HCT116 (cell line): ENCODE data around the gene FAM24B. TPM values are rescaled to one million over a fixed set of nuclear protein-coding genes. Genes with fewer than 3 reads are reported as not detected.
"Not testable (repeated sequence)": the region's sequence is repeated elsewhere in the genome, so short reads cannot be mapped to it uniquely, and the experiment has no call there.

Experiments
- ATAC-seq: fragments of 200-7000 bp; cut with Tn5 transposase; 2 replicates; pipeline ENCODE4 v1.9.1; 2020; ENCODE audit warnings: mild to moderate bottlenecking, moderate library complexity
- BruUV-seq: library from RNA; stranded (reverse); fragments of 400-500 nt; replicated peaks from 2 replicates; lab custom pipeline; 2021; lab: Mats Ljungman, UMichigan
- CTCF ChIA-PET: fragments of 300-600 bp; sonication (Branson Sonifier 250); formaldehyde crosslinking; loops from one replicate; lab custom pipeline; 2021; ENCODE audit warnings: antibody characterized with exemption; lab: Charles Lee
- POLR2A ChIA-PET: fragments of 300-600, 350-600 bp; sonication (Branson Sonifier 250); formaldehyde crosslinking; loops from one replicate; lab custom pipeline; 2021; ENCODE audit warnings: antibody characterized with exemption; lab: Charles Lee
- RAD21 ChIA-PET, 2 experiments: fragments of 300-600 bp; sonication (Branson Sonifier 250); formaldehyde crosslinking; loops; one replicate each; lab custom pipeline; 2023; ENCODE audit warnings: low total read pairs in 2 of 2; ENCODE audit not compliant: uncharacterized antibody in 2 of 2, unreplicated experiment in 2 of 2, low non-redundant PET in 1 of 2; lab: Charles Lee
- DNase-seq: peaks from one replicate; pipeline ENCODE4 v3.0.0-alpha.2; 2010; ENCODE audit warnings: low read depth, low spot score
- H2AFZ ChIP-seq: fragments of 200-600 bp; shearing (Covaris generic), sonication (generic); 2 replicates; pipeline ENCODE4 v1.6.1; 2017; ENCODE audit warnings: low read depth, mixed run types, mixed read lengths, antibody characterized with exemption, low read length; ENCODE audit not compliant: poor library complexity, severe bottlenecking
- H3K27ac ChIP-seq: 2 replicates; pipeline ENCODE4 v1.5.1; 2012; ENCODE audit warnings: low read depth, low read length
- H3K27me3 ChIP-seq: fragments of 200-600 bp; sonication (generic); 2 replicates; pipeline ENCODE4 v1.6.1; 2016; ENCODE audit warnings: mixed run types, low read length, mixed read lengths; ENCODE audit not compliant: insufficient read depth
- H3K36me3 ChIP-seq, 2 experiments: fragments of 200-500 bp in 1 of 2; fragments of 200-600 bp in 1 of 2; sonication (Bioruptor generic) in 1 of 2; sonication (generic) in 1 of 2; 2 replicates each; pipeline versions ENCODE4 v1.5.1 to v1.6.1; 2014 to 2016; ENCODE audit warnings: low read length in 2 of 2, inconsistent platforms in 1 of 2, mixed read lengths in 1 of 2, mixed run types in 1 of 2; ENCODE audit not compliant: insufficient read depth in 2 of 2, control insufficient read depth in 1 of 2
- H3K4me1 ChIP-seq, 2 experiments: fragments of 200-600 bp in 1 of 2; sonication (generic) in 1 of 2; 2 replicates each; pipeline versions ENCODE4 v1.5.1 to v1.6.1; 2012 to 2017; ENCODE audit warnings: low read length in 2 of 2, inconsistent platforms in 1 of 2, mild to moderate bottlenecking in 1 of 2, mixed read lengths in 1 of 2, mixed run types in 1 of 2, moderate library complexity in 1 of 2; ENCODE audit not compliant: insufficient read depth in 2 of 2, control insufficient read depth in 1 of 2
- H3K4me2 ChIP-seq: fragments of 200-600 bp; sonication (generic); 2 replicates; pipeline ENCODE4 v1.6.1; 2017; ENCODE audit warnings: mixed run types, low read length, mixed read lengths
- H3K4me3 ChIP-seq, 2 experiments: fragments of 200-600 bp in 1 of 2; sonication (generic) in 1 of 2; replicated peaks in 1 of 2; 2 replicates each; pipeline ENCODE4 v1.5.1; 2011 to 2016; ENCODE audit warnings: low read length in 2 of 2, control low read depth in 1 of 2, low read depth in 1 of 2, mild to moderate bottlenecking in 1 of 2, mixed read lengths in 1 of 2, mixed run types in 1 of 2
- H3K79me2 ChIP-seq: fragments of 200-600 bp; sonication (generic); 2 replicates; pipeline ENCODE4 v1.6.1; 2017; ENCODE audit warnings: mild to moderate bottlenecking, mixed run types, low read length, moderate library complexity, mixed read lengths; ENCODE audit not compliant: insufficient read depth
- H3K9ac ChIP-seq: fragments of 200-600 bp; sonication (generic); 2 replicates; pipeline ENCODE4 v1.6.1; 2016; ENCODE audit warnings: low read length, mixed read lengths
- H3K9me2 ChIP-seq: fragments of 200-600 bp; sonication (generic), shearing (Covaris generic); 2 replicates; pipeline ENCODE4 v1.6.1; 2017; ENCODE audit warnings: mixed run types, mild to moderate bottlenecking, moderate library complexity; ENCODE audit not compliant: insufficient read depth
- H3K9me3 ChIP-seq, 2 experiments: fragments of 200-500 bp in 1 of 2; fragments of 200-600 bp in 1 of 2; sonication (Bioruptor generic) in 1 of 2; sonication (generic) in 1 of 2; 2 replicates each; pipeline ENCODE4 v1.6.1; 2014 to 2017; ENCODE audit warnings: low read length in 2 of 2, mixed read lengths in 2 of 2, inconsistent platforms in 1 of 2, low read depth in 1 of 2, mild to moderate bottlenecking in 1 of 2, mixed run types in 1 of 2, moderate library complexity in 1 of 2; ENCODE audit not compliant: control insufficient read depth in 1 of 2, insufficient read depth in 1 of 2
- H4K20me1 ChIP-seq: fragments of 200-600 bp; sonication (generic), shearing (Covaris generic); 2 replicates; pipeline ENCODE4 v1.6.1; 2017; ENCODE audit warnings: mixed run types, mild to moderate bottlenecking, moderate library complexity; ENCODE audit not compliant: insufficient read depth
- ATF3 ChIP-seq: IDR thresholded peaks from 2 replicates; pipeline ENCODE4 v1.6.1; 2012
- CEBPB ChIP-seq: IDR thresholded peaks from 2 replicates; pipeline ENCODE4 v1.6.1; 2012; ENCODE audit warnings: low read depth
- CTCF ChIP-seq, 3 experiments: fragments of 200-600 bp in 1 of 3; sonication (generic) in 1 of 3; IDR thresholded peaks in 2 of 3; conservative IDR thresholded peaks in 1 of 3; 2 replicates each; pipeline ENCODE4 v1.5.1; 2012 to 2017; ENCODE audit warnings: low read depth in 2 of 3, low read length in 2 of 3, antibody characterized with exemption in 1 of 3, borderline replicate concordance in 1 of 3, control low read depth in 1 of 3, mild to moderate bottlenecking in 1 of 3, mixed read lengths in 1 of 3, mixed run types in 1 of 3, moderate library complexity in 1 of 3; ENCODE audit not compliant: insufficient read depth in 1 of 3
- EZH2phosphoT487 ChIP-seq: fragments of 200-600 bp; IDR thresholded peaks from 2 replicates; pipeline ENCODE4 v1.6.1; 2018; ENCODE audit warnings: antibody characterized with exemption, borderline replicate concordance
- JUND ChIP-seq: IDR thresholded peaks from 2 replicates; pipeline ENCODE4 v1.6.1; 2012
- TCF7L2 ChIP-seq: IDR thresholded peaks from 2 replicates; pipeline ENCODE4 v1.7.0; 2011; ENCODE audit warnings: borderline replicate concordance, inconsistent platforms; ENCODE audit not compliant: insufficient read depth, insufficient read length; ENCODE audit errors: extremely low read depth
- YY1 ChIP-seq: IDR thresholded peaks from 2 replicates; pipeline ENCODE4 v1.6.1; 2011; ENCODE audit warnings: low read length, low read depth, moderate library complexity, mild to moderate bottlenecking; ENCODE audit not compliant: insufficient replicate concordance; ENCODE audit errors: extremely low read depth
- ZFX ChIP-seq: fragments of 450-650 bp; IDR thresholded peaks from 2 replicates; pipeline ENCODE4 v1.6.1; 2017
- ZNF274 ChIP-seq: fragments of 200-500 bp; sonication (Bioruptor generic); IDR thresholded peaks from 2 replicates; pipeline ENCODE4 v1.6.1; 2014; ENCODE audit warnings: mild to moderate bottlenecking, low read depth, low read length, inconsistent platforms
- intact Hi-C: fragments of 100-400 bp; cut with micrococcal nuclease; formaldehyde crosslinking; loops from 2 replicates; pipeline ENCODE4 v1.10.0; 2022
- total RNA-seq: library from RNA; stranded (reverse); gene quantifications from one replicate; pipeline ENCODE4 v1.2.1, GENCODE V29; 2021; ENCODE audit not compliant: unreplicated experiment

Gene FAM24B
- total RNA-seq, 1 experiment from 2014 or later: 6.8 TPM

DNA sequence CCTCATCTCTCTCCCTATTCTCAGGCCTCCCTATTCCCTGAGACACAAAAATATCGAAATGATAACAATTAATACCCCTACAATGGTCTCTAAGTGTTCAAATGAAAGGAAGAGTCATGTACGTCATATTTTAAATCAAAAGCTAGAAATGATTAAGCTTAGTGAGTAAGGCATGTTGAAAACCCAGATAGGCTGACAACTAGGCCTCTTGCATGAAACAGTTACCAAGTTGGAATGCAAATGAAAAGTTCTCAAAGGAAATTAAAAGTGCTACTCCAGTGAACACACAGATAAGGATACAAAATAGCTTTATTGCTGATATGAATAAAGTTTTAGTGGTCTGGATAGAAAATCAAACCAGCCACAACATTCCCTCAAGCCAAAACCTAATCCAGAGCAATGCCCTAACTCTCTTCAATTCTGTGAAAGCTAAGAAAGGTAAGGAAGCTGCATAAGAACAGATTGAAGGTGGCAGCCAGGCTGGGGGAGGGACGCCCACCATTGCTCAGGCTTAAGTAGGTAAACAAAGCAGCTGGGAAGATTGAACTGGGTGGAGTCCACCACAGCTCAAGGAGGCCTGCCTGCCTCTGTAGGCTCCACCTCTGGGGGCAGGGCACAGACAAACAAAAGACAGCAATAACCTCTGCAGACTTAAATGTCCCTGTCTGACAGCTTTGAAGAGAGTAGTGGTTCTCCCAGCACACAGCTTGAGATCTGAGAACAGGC lies 12.5 kb downstream of the FAM24B start:
- H3K9me2 ChIP-seq, H3K36me3 ChIP-seq, H3K27me3 ChIP-seq, H3K4me2 ChIP-seq, BruUV-seq, H3K27ac ChIP-seq, H3K9me3 ChIP-seq, H3K4me3 ChIP-seq, H2AFZ ChIP-seq, DNase-seq, ATAC-seq, H3K9ac ChIP-seq, POLR2A ChIA-PET, H4K20me1 ChIP-seq, RAD21 ChIA-PET, intact Hi-C loops, CTCF ChIA-PET: not testable (repeated sequence)
- peaks cover 0 to 18% of the 10 kb centered on the region in 2 experiments; a peak in 2 of 4 replicates for H3K4me1 ChIP-seq
- peaks cover 50% of the 10 kb centered on the region for H3K79me2 ChIP-seq

- Histone ChIP-seq H3K9me3 (no peaks in the 10 kb centered on the region), H3K9me2 (no peaks in the 10 kb centered on the region), H3K27me3 (no peaks in the 10 kb centered on the region), H3K27ac (no peak overlapping the region), H3K4me2 (no peak overlapping the region), H4K20me1 (no peaks in the 10 kb centered on the region), H3K4me1 (peaks cover 0 to 26% of the 10 kb centered on the region in 2 experiments; a peak in 2 of 4 replicates), H3K4me3 (no peak overlapping the region)
- no TSS peak for BruUV-seq
- RAD21 ChIA-PET: no interaction called here
- no peak for TF ChIP-seq ZNF274
- TF ChIP-seq YY1: no peak
- TF ChIP-seq EZH2phosphoT487: no peak
- TF ChIP-seq JUND: no peak
- no peak for TF ChIP-seq CEBPB
- no peak for TF ChIP-seq ATF3
- TF ChIP-seq TCF7L2: no peak
- TF ChIP-seq ZFX: no peak
- no peak for TF ChIP-seq CTCF (IDR thresholded peaks at IDR 0.05 in 2 of 3, conservative IDR thresholded peaks at IDR 0.05 in 1 of 3; ENCODE audit: borderline replicate concordance in 1 of 3, insufficient read depth in 1 of 3, low read depth in 2 of 3, low read length in 2 of 3)
- TF ChIP-seq, all 23 proteins: peak for 0
- Histone ChIP-seq H3K9ac (no peak overlapping the region), H2AFZ (no peak overlapping the region), H3K36me3 (no peaks in the 10 kb centered on the region), H3K79me2 (peaks cover 69% of the 10 kb centered on the region)
- POLR2A ChIA-PET: no interaction called here
- CTCF ChIA-PET: no interaction called here
- DNase-seq (no peak), ATAC-seq (no peak)
- intact Hi-C loops: no loop called here
Observed at GRCh38 chr10:122864901-122865300, 14.5 kb downstream of the FAM24B start.
